Superior temporal gyrus (tissue), 1 donor: Measurements from ENCODE around the gene MSX1.

ENCODE experiments used
- DNase-seq: peaks from one replicate; pipeline ENCODE4 v3.0.0-alpha.2; 2016; ENCODE audit errors: extremely low spot score

The MSX1 gene

DNA sequence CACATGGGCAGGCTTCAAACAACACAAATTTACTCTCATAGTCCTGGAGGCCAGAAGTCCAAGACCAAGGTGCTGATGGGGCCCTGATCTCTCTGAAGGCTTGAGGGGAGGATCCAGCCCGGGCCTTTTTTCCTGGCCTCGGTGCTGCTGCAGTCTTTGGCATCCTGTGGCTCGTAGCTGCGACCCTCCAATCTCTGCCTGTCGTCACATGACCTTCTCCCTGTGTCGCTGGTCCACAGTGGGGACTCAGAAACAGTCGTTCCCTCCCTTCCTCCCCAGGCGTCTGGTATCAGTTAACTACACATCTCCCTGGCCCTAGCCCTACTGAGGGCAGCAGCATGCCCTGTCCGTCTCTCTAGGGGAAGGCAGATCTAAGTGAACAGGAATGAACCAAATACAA, 19.1 kb upstream of the MSX1 start:
- no peak for DNase-seq

- DNase-seq, result no peak
Measured at GRCh38 chr4:4841156-4841555, 18.3 kb upstream of the MSX1 start.

DNA sequence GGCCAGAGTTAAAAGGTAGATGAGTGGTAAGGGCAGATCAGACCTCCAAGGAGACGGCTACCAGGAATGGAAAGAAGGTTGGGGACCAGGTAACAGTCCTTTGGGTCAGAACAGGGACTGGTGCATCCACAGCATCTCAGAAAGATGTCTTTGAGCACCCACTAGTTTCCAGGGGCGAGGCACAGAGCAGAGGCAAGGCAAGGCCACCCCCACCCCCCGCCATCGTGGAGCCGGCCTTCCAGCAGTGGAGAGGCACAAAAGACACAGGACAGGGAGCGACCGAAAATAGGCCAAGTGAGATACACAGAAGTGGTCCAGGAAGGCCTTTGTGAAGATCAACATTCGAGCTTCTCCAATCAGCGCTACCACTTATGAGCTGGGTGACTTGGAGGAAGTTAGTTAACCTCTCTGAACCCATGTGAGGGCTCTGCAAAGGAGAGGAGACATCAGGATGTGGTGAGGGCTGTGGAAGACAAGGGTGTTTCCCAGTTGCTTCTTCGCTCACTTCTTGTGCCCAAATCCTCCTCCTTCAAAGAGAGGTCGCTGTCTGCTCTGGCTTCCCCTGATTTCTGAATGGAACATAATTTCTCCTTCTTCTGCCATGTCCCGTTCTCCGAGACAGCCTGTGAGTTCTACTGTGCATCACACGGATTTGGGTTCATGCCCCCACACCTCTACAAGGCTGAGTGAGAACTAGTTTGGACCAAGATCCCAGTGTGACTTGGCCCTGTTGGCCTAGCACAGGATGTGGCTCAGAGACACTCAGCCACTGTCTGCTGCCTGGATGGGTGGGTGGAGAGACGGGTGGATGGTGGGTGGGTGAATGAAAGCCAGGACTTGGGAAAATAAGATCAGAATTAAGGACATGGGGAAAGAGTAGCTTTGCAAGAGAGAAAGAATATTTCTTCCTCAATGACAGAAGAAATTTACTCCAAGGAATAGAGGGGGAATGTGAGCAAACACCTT, 16.7 kb upstream of the MSX1 start:
- DNase-seq, result no peak

DNA sequence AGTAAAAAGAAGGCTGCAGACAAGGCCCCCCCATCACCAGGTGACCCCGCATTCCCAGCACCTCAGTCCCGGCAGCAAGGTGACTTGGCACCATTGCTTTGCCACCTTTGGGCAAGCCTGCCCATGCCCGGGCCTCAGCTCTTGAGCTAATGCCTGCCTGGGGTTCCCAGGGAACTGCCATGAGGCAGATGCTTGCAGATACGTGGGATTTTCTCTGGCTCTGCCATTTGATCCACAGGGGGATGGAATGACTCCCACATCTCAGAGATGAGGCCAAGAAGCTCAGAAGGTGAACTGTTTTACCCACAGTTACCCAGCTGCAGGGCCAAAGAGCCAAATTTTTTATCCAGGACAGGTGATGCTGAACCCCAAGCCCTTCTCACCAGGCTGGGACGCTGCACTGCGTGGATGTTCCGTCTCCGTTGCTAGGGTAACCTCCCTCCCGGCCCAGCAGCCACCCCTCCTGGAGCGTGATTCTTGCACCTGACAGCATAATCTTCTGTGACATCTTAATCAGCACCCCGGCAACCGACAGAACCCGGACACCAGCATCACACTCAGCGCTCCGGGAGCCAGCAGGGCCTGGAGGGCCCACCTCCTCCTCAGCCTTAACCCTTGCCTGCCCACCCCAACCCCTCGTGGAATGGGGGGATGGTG, 15.7 kb upstream of the MSX1 start:
- DNase-seq, result no peak

- no peak for DNase-seq
Measured at GRCh38 chr4:4845027-4845426, 14.4 kb upstream of the MSX1 start.

DNA sequence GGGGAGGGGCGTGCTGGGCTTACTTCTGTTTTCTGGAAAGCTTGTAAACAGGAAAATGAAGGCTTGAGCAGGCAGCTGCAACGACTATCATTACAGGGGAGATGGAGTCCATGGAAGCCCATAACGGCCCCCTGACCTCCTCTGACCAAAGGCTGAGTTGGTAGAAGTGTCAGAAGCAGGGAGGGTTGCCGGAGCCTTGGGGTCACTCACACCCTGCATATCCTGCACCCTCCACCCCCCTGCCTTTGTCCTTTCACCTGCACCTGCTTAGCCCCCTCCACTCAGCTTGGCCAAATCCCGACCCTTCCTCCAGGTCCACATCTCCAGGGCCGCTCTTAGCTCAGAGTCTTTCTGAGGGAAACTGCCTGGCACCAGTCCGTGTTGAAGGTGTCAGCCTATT, 12.5 kb upstream of the MSX1 start:
- DNase-seq, result no peak

DNA sequence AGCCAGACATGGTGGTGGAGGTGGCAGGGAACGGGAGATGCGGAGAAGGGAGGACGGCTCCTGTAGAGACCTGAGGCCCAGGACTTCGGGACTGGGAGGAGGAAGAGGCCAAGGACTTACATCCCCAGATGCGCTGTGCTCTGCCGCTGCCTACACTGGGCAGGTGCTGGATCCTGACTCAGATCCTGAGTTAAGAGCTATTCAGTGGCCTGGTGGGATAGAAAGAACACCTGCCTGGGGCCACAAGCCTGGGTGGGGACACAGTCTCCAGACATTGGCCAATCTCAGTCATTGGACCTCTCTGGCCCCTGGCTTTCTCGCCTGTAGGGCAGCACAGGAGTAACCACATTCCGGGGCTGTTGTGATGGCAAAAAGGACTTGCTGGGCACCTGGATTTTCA, 10.9 kb upstream of the MSX1 start:
- DNase-seq, result no peak

- DNase-seq, result no peak
Measured at GRCh38 chr4:4849106-4849505, 10.4 kb upstream of the MSX1 start.

DNA sequence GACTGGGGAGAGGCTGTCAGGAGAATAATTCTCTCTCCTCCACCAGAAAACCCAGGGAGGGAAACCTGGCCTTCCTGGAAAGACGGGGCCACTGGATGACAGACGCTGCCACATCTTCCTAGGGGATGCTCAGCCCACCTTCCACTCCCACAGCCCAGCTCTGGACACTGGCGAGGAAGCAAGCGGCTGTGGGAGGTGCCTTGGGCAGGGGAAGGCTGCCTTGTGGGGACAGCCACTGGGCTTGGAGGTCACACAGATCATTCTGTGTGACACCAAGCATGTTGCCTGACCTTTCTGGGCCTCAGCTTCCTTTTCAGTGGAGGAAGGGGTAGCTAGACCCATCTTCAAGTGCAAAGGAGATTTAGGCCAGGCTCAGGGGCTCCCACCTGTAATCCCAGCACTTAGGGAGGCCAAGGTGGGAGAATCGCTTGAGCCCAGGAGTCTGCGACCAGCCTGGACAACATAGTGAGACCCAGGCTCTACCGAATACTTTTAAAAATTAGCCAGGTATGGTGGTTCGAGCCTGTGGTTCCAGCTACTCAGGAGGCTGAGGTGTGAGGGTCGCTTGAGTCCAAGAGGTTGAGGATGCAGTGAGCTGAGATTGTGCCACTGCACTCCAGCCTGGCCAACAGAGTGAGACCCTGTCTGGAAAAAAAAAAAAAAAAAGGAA, 9.8 kb upstream of the MSX1 start:
- DNase-seq, result no peak

DNA sequence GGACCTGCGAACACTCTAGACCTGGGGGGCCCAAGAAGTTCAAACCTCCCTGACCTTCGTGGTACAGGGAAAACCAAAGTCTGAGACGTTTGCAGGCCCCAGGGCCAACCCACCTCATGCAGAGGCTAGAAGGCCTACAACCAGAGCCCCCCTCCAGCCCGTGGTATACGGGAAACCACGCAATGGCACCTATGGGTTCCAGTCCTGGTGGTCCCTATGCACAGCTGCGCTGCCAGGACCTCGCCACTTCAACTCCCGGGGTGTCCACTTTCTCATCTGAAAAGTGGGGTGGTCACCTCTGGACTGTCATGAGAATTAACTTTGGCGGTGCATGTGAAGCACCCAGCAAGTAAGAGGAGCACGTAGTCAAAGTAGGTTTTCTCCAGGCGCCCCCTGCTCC, 8.4 kb upstream of the MSX1 start:
- DNase-seq, result no peak

GRCh38 chr4:4851906-4852305, 7.6 kb upstream of the MSX1 start:
- no peak for DNase-seq

GRCh38 chr4:4852591-4853362, 6.7 kb upstream of the MSX1 start:
- DNase-seq, result no peak

GRCh38 chr4:4853371-4853823, 6.1 kb upstream of the MSX1 start:
- no peak for DNase-seq

DNA sequence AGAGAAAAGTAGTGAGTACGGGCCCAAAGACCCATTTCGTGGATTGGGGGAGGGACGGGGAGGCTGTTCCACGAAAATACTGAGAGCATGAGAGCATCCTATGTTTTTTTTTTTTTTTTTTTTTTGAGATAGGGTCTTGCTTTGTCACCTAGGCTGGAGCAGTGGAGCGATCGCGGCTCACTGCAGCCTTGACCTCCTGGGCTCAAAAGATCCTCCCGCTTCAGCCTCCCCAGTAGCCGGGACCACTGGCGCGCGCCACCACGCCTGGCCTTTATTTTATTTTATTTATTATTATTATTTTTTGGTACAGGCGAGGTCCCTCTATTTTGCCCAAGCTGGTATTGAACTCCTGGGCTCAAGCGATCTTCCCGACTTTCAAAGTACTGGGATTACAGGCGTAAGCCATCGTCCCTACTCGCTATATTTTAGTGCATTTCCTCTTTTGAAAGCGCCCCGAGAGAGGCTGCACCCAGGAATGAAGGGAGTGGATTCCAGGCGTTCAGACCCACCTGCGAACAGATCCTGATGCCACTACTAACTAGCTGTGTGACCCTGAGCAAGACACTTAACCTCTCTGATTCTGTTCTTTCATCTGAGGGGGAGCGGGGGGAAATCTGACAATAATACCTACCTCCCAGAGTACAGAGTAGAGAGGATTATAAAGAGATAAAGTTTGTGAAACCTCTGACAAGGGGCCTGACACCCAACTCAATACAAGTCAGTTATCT, 5.4 kb upstream of the MSX1 start:
- DNase-seq, result no peak

- DNase-seq, result no peak
Measured at GRCh38 chr4:4854649-4855295, 4.7 kb upstream of the MSX1 start.

DNA sequence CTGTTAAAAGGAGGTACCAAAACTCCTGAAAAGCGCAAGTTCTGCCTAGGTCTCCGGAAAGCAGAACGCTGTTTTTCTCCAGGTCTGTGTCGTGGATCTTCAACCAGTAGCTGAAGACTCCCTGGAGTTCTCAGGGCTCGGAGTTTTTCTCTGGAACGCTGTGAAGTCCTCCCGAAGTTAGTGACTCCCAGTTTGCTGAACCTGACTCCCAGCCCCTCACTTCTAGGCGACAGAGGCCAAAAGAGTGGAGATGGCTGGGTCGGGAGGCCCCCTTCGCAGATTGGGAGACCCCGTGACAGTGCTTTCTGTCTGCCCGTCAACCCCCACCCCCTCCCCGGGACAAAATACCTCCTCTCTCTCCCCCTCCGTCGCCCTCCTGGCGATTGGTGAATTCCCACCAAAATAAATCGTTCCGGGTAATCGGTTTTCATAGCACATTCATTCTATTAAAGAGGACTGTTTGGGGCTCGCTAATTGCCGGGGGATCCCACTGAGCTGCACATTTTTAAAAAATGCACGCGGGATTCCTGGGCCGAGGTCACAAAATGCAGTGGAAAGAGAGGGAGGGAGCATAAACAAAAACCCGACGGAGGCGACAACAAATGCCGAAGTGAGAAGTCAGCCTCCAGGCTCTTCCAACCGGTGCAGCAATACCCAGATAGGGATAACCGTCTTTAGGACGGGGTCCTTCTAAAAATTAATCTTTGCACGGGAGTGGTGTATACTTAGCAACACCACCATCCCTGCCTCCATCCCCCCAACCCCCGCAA, 4.0 kb upstream of the MSX1 start:
- DNase-seq, result no peak

DNA sequence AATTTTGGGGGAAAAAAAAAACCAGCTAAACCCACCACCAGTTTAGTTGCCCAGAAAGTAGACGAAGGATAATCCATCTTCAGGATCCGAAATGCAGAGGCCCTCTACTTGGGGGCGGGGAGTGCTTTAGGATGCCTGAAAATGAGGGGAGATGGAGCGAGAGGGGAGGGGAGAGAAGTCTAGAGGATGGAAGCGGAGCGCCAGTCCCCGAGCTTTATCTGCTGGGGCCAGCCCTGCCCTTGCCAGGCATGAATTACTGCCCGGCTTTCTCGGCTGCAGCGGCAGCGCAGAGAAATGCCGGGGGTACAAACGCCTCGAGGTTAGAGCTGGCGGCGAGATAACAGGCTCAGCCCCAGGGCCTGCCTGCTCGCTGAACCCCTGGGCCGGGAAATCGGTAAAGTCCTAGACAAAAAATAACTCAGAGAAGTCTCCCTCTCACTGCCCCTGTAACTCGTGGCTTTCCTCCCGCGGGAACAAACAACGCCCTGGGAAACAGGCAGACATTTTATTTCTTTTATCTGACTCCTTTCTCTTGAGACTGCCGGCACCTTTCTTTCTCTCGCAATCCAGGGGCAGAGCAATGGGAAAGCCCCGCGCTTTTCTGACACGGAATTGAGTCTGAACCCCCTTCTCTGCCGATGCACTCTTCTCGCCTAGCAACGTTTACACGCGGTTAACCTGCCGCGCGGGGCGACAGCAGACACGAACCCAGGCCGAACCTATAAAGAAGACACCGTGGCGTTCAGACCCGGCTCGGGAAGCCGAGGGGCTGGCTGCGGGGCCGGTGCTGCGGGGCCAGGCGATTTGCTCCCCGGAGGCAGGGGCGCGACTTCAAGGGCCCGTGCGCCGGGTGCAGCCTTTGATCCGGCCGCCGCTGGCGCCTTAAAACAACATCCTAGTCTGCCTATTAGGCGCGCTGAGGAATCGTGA, 3.1 kb upstream of the MSX1 start:
- DNase-seq, result no peak

GRCh38 chr4:4857001-4857808, 2.3 kb upstream of the MSX1 start:
- DNase-seq, result no peak
